Tibial nerve (tissue), 4 donors: ENCODE data around the gene ZDHHC9. TPM values are rescaled to one million over a fixed set of nuclear protein-coding genes. Genes with fewer than 3 reads are reported as not detected.

Experiments
- DNase-seq, 2 donors: peaks; one replicate each; pipeline ENCODE4 v3.0.0-alpha.2; 2019; ENCODE audit warnings: low spot score in 2 of 2
- H3K27ac ChIP-seq, 4 donors: fragments of 200-600 bp; sonication (generic) in 3 of 4; one replicate each; pipeline ENCODE4 v1.5.1; 2017 to 2019; ENCODE audit warnings: mild to moderate bottlenecking in 1 of 4
- H3K27me3 ChIP-seq, 2 donors: fragments of 200-600 bp; sonication (generic) in 1 of 2; one replicate each; pipeline versions ENCODE4 v1.5.1 to v1.6.0; 2017 to 2019
- H3K36me3 ChIP-seq, 3 donors: fragments of 200-600 bp; sonication (generic); one replicate each; pipeline ENCODE4 v1.5.1; 2018 to 2019
- H3K4me1 ChIP-seq, 4 donors: fragments of 200-600 bp; sonication (generic) in 3 of 4; one replicate each; pipeline ENCODE4 v1.5.1; 2017 to 2019
- H3K4me3 ChIP-seq, 4 donors: fragments of 200-600 bp; sonication (generic) in 3 of 4; one replicate each; pipeline ENCODE4 v1.5.1; 2017 to 2019; ENCODE audit warnings: mild to moderate bottlenecking in 1 of 4, moderate library complexity in 1 of 4
- H3K9me3 ChIP-seq, 4 donors: fragments of 200-600 bp; sonication (generic) in 3 of 4; one replicate each; pipeline ENCODE4 v1.5.1; 2017 to 2019
- EP300 ChIP-seq, 2 donors: sonication (generic); formaldehyde crosslinking; IDR thresholded peaks; one replicate each; pipeline ENCODE4 v1.6.1; 2017; ENCODE audit warnings: antibody characterized with exemption in 2 of 2, mild to moderate bottlenecking in 1 of 2
- POLR2A ChIP-seq, 2 donors: fragments of 450-650 bp; IDR thresholded peaks; one replicate each; pipeline ENCODE4 v1.6.1; 2017; ENCODE audit warnings: antibody characterized with exemption in 2 of 2, mild to moderate bottlenecking in 2 of 2, moderate library complexity in 2 of 2
- WGBS, 2 donors: methylation state at CpG; one replicate each; pipeline ENCODE4 v1.1.5; 2018; 5-methylcytosine and 5-hydroxymethylcytosine counted together
- total RNA-seq, 4 donors: library from RNA; depleted of rRNA; stranded (reverse); fragments of >200 nt; gene quantifications; one replicate each; pipeline ENCODE4 v1.1.0, GENCODE V29; 2016
- TF ChIP-seq, protein P1 (sequence below), 5 experiments: fragments of 200-600 bp in 3 of 5; fragments of 450-650 bp in 2 of 5; sonication (generic) in 3 of 5; IDR thresholded peaks; one replicate each; pipeline ENCODE4 v1.5.1; 2016 to 2019; ENCODE audit warnings: antibody characterized with exemption in 5 of 5, mild to moderate bottlenecking in 3 of 5, moderate library complexity in 2 of 5

ZDHHC9 gene
- total RNA-seq, 4 donors from 2014 or later: 14.0 to 27.6 (median 19.1) TPM

- peak overlapping the region in 2 of 4 donors; percentile 36 to 38 for H3K4me3 ChIP-seq
- WGBS, 2 donors: 79 to 83% methylated on average over 6 of the region's 6 CpGs
- H3K27me3 ChIP-seq: no peaks in the 10 kb centered on the region
- DNase-seq: no peak
- H3K27ac ChIP-seq: peak overlapping the region in 2 of 4 donors; percentile 29 to 68
- H3K9me3 ChIP-seq: no peaks in the 10 kb centered on the region
- no peak for TF ChIP-seq EP300 (IDR thresholded peaks at IDR 0.05)
- TF ChIP-seq, protein P1, sequence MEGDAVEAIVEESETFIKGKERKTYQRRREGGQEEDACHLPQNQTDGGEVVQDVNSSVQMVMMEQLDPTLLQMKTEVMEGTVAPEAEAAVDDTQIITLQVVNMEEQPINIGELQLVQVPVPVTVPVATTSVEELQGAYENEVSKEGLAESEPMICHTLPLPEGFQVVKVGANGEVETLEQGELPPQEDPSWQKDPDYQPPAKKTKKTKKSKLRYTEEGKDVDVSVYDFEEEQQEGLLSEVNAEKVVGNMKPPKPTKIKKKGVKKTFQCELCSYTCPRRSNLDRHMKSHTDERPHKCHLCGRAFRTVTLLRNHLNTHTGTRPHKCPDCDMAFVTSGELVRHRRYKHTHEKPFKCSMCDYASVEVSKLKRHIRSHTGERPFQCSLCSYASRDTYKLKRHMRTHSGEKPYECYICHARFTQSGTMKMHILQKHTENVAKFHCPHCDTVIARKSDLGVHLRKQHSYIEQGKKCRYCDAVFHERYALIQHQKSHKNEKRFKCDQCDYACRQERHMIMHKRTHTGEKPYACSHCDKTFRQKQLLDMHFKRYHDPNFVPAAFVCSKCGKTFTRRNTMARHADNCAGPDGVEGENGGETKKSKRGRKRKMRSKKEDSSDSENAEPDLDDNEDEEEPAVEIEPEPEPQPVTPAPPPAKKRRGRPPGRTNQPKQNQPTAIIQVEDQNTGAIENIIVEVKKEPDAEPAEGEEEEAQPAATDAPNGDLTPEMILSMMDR (IDR thresholded peaks at IDR 0.05): no peak
- no peak for TF ChIP-seq POLR2A (IDR thresholded peaks at IDR 0.05)
- no peaks in the 10 kb centered on the region for H3K36me3 ChIP-seq
- H3K4me1 ChIP-seq: no peaks in the 10 kb centered on the region
These were observed 63.1 kb downstream of the ZDHHC9 start for GRCh38 chrX:129780441-129781105.

DNA sequence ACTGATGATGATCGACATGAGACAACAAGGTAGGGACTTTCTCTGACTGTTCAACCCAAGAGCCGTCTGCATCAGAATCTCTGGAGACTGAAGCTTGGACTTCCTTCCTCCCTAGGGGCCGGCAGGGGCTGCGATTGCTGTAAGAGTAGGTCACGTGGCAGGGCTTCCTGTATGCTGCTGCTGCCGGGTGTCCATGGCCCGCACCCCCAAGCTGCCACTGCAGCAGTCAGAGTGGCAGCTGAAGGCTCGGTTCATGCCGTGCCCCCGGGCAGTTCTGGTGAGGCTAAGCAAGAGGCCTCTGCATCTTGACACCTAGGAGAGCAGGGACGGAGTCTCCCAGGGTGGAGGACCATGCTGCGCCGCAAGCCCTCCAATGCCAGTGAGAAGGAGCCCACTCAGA, 63.9 kb downstream of the ZDHHC9 start, which contains the start of gene SASH3:
Gene SASH3 (plus strand): TSS at position 203 of the 400 bp plus-strand sequence. CDS start 149 bp downstream, at position 352.
- peak; percentile 16 to 40 for DNase-seq

DNA sequence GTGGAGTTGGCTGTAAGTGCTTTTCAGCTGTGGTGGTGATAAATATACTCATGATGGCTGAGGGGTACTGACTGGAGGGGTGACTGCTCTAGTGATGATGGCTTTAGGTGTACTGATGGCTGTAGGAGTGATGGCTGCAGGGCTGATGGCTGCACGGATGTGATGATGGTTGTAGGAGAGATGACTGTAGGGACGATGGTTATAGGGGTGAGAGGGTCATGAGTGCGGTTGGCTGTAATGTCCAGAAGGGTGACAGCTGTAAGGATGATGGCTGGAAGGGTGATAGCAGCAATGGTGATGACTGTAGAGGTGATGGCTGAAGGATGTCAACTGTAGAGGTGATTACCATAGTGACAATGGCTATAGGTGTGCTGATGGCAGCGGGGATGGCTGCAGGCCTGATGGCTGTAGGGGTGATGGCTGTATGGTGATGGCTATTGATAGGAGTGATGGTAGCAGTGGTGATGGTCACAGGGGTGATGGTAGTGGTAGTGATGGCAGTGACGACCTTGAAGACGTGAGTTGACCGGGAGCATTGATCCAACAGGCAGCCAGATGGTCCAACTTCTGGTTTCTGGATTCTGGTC, 64.5 kb downstream of the ZDHHC9 start:
- WGBS, 2 donors: 88 to 94% methylated on average over 6 to 7 of the region's 7 CpGs
- no peak for DNase-seq
- no peak overlapping the region for H3K4me3 ChIP-seq
- TF ChIP-seq POLR2A (IDR thresholded peaks at IDR 0.05): no peak
- TF ChIP-seq EP300 (IDR thresholded peaks at IDR 0.05): no peak
- TF ChIP-seq, protein P1 (IDR thresholded peaks at IDR 0.05): no peak
- H3K36me3 ChIP-seq: no peaks in the 10 kb centered on the region
- no peaks in the 10 kb centered on the region for H3K27me3 ChIP-seq
- H3K9me3 ChIP-seq: no peaks in the 10 kb centered on the region
- no peaks in the 10 kb centered on the region for H3K4me1 ChIP-seq
- peak overlapping the region in 1 of 4 donors; percentile 12 for H3K27ac ChIP-seq

More for the DNA sequence above, 63.9 kb downstream of the ZDHHC9 start, which contains the start of gene SASH3:
- Histone ChIP-seq H3K4me3 (peak within 1 kb of the TSS in 2 of 4 donors; percentile 36 to 38), H3K27me3 (no peaks in the 10 kb centered on the region), H3K4me1 (no peaks in the 10 kb centered on the region), H3K9me3 (no peaks in the 10 kb centered on the region), H3K27ac (peak within 1 kb of the TSS in 2 of 4 donors; percentile 29 to 68), H3K36me3 (no peaks in the 10 kb centered on the region)
- TF ChIP-seq POLR2A (IDR thresholded peaks at IDR 0.05): no peak
- peak in 1 of 2 donors; percentile 6 for TF ChIP-seq EP300 (IDR thresholded peaks at IDR 0.05)
- TF ChIP-seq, protein P1 (IDR thresholded peaks at IDR 0.05): no peak
- WGBS, 2 donors: 75% methylated on average over 13 of the region's 13 CpGs; no CpG with 5 or more reads in 1 of the 2 donors

DNA sequence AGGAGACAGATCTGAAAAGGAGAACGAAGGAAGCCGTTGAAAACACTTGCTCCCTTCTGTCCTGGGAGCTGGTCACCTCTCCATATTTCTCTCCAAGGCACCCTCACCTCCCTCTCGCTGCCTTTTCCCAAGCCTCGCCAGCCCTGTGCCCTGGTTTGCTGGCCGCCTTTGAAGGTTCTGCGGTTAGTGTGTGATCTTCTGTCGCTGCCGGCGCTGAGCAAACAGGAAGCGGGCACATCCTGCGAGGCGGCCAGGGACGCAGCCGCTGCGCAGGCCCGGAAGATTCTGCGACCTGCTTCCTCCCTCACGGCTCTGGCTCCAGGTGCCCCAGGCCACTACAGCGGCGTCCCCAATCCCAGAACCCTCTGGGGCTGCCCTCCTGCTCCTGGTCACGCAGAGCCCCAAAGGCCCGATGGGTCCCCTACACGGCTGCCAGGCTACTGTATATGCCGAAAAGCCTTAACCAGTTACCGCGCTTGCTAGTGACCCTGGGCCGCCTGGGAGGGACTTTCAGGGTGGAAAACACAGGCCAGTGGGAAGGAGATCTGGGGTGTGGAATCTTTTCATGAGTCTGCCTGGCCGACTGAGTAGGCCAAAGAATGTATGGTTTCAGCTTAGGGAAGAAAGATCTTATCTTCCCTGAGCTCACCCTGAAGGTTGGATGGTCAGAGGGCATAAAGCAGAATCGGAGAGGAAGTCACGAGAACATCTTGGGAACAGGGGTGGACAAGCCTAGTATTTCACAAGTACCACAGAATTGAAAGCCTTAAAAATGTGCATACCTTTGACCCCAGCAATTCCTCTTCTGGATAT, 66.3 kb downstream of the ZDHHC9 start:
- Histone ChIP-seq H3K4me1 (no peaks in the 10 kb centered on the region), H3K27me3 (no peaks in the 10 kb centered on the region), H3K4me3 (peak overlapping the region in 1 of 4 donors; percentile 15), H3K9me3 (no peaks in the 10 kb centered on the region), H3K27ac (peak overlapping the region in 3 of 4 donors; percentile 34 to 78 (median 63)), H3K36me3 (no peaks in the 10 kb centered on the region)
- TF ChIP-seq EP300 (IDR thresholded peaks at IDR 0.05) (no peak), POLR2A (IDR thresholded peaks at IDR 0.05) (no peak)
- TF ChIP-seq, protein P1 (IDR thresholded peaks at IDR 0.05): no peak
- WGBS, 2 donors: 34 to 58% methylated on average over 22 to 30 of the region's 30 CpGs
- DNase-seq: no peak
